KOPT-K1 (cell line): ENCODE results near the gene MLLT3.

Experiments used
- H3K27ac ChIP-seq: fragments of 200-600 bp; sonication (generic); 2 replicates; pipeline ENCODE4 v1.5.1; 2016; ENCODE audit warnings: antibody characterized with exemption, mild to moderate bottlenecking, low read depth, low read length; ENCODE audit not compliant: poor library complexity, severe bottlenecking
- H3K36me3 ChIP-seq: fragments of 200-600 bp; sonication (generic); 2 replicates; pipeline ENCODE4 v1.5.1; 2017; ENCODE audit warnings: antibody characterized with exemption, mild to moderate bottlenecking, low read length, moderate library complexity; ENCODE audit not compliant: insufficient read depth
- H3K9me3 ChIP-seq: fragments of 200-600 bp; sonication (generic); 2 replicates; pipeline ENCODE4 v1.5.1; 2017; ENCODE audit warnings: antibody characterized with exemption, low read length, mild to moderate bottlenecking; ENCODE audit not compliant: insufficient read depth, poor library complexity, severe bottlenecking

MLLT3 gene

DNA sequence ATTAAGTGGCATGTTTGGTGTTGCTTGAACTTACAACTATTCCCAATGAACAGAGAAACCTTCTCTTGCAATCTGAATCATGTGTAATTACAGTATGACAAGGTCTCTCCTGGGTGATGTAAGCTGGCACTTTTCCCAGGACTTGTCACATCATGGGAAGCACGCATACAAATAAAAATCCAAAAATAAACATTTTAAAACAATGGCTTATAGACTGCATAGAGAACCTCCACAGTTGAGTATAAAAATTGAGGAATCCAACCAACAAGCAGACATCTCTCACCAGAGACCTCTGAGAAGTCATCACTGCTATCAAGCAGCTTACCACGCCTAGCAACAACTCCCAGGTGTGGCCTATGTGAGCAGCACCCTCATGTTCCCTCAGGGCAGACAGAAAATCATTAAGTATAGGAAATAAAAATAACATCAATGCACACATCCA, 3.9 kb downstream of the MLLT3 start:
- H3K9me3 ChIP-seq, result no peaks in the 10 kb centered on the region
- H3K36me3 ChIP-seq, result peaks cover 8% of the 10 kb centered on the region
- H3K27ac ChIP-seq, result no peak overlapping the region

- Histone ChIP-seq H3K27ac (no peak overlapping the region), H3K36me3 (peaks cover 8% of the 10 kb centered on the region), H3K9me3 (no peaks in the 10 kb centered on the region)
These were observed 5.5 kb downstream of the MLLT3 start for GRCh38 chr9:20616808-20617207.

GRCh38 chr9:20614602-20615216, 7.6 kb downstream of the MLLT3 start:
- Histone ChIP-seq H3K36me3 (peaks cover 6% of the 10 kb centered on the region), H3K27ac (no peak overlapping the region), H3K9me3 (no peaks in the 10 kb centered on the region)

- no peak overlapping the region for H3K27ac ChIP-seq
- H3K9me3 ChIP-seq, result no peaks in the 10 kb centered on the region
- no peaks in the 10 kb centered on the region for H3K36me3 ChIP-seq
These were observed 10.5 kb downstream of the MLLT3 start for GRCh38 chr9:20611691-20612287.

GRCh38 chr9:20610591-20610990, 11.7 kb downstream of the MLLT3 start:
- H3K36me3 ChIP-seq, result no peaks in the 10 kb centered on the region
- no peak overlapping the region for H3K27ac ChIP-seq
- H3K9me3 ChIP-seq, result no peaks in the 10 kb centered on the region

DNA sequence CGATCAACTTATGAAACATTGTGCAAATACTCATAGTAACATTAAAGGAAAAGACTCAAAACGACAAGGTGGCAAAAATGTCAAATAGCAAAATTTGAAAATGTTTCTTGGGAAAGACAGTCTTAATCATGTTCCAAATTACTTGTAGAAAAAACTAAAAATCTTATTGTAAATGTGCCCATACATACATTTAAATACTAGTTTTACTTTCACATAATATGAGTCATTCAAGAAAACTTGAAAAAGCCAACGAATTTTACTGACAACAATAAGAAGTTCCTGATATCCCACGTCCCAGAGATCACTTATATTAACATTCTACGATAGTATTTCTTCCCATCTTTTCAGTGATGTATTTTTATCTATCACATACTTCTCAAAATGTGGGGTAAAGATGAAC, 13.7 kb downstream of the MLLT3 start:
- H3K9me3 ChIP-seq, result no peaks in the 10 kb centered on the region
- no peak overlapping the region for H3K27ac ChIP-seq

DNA sequence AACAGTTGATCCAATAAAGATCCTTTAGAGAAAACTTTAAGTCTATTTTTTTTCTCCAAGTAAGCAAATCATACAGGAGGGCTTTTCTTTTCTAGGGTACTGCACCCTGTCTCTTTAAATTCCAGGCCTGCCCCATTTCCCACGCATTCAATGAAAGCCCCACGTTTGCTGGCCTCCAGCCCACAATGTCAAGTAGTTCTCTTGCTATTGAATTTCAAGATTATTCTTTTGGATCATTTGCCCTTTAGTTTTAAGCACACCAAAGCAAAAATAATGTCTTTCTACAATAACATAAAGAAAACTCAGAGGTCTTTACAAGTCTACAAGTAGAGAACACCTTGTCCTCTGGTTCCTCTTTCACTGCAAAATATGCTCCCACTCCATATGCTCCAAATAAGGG, 15.6 kb downstream of the MLLT3 start:
- H3K27ac ChIP-seq, result no peak overlapping the region
- H3K9me3 ChIP-seq, result no peaks in the 10 kb centered on the region
- no peaks in the 10 kb centered on the region for H3K36me3 ChIP-seq

More for the DNA sequence above, 13.7 kb downstream of the MLLT3 start:
- H3K36me3 ChIP-seq, result no peaks in the 10 kb centered on the region

DNA sequence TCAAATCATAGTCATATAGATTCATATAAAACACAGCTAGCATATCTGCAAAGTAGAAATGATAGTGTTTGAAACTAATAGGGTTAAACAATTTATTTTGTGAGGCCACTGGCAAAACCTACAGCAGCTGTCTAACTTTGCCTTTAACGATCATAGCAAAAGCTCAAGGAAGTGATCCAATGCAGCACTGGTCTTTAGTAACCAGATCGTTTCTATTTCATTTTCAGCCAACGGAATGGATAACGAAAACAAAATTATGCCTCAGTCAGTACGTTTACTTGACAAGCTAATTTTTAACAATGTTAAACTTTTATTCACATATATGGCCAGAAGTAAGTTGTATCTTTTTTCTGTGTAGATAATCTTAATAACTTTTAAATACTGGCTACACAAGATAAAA, 17.7 kb downstream of the MLLT3 start:
- Histone ChIP-seq H3K9me3 (no peaks in the 10 kb centered on the region), H3K36me3 (no peaks in the 10 kb centered on the region), H3K27ac (no peak overlapping the region)

- Histone ChIP-seq H3K27ac (no peak overlapping the region), H3K9me3 (no peaks in the 10 kb centered on the region), H3K36me3 (no peaks in the 10 kb centered on the region)
These were observed 18.6 kb downstream of the MLLT3 start for GRCh38 chr9:20603524-20604268.

- H3K9me3 ChIP-seq, result no peaks in the 10 kb centered on the region
- H3K36me3 ChIP-seq, result no peaks in the 10 kb centered on the region
- no peak overlapping the region for H3K27ac ChIP-seq
These were observed 21.0 kb downstream of the MLLT3 start for GRCh38 chr9:20601292-20601691.

DNA sequence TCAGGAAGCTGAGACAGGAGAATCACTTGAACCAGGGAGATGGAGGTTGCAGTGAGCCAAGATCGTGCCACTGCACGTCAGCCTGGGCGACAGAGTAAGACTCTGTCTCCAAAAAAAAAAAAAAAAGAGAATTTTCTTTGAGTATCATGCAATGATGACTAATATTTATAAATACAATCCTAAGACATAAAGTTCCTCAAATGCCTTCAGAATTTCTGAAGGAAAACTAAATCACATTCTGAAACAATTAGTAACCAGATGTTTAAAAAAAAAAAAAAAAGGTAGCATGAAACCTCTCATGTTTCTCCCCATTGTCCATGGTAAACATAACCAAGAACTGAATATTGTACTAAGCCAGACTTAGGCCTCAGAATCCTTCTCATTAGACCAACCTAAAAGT, 23.1 kb downstream of the MLLT3 start:
- no peak overlapping the region for H3K27ac ChIP-seq
- no peaks in the 10 kb centered on the region for H3K9me3 ChIP-seq
- no peaks in the 10 kb centered on the region for H3K36me3 ChIP-seq

DNA sequence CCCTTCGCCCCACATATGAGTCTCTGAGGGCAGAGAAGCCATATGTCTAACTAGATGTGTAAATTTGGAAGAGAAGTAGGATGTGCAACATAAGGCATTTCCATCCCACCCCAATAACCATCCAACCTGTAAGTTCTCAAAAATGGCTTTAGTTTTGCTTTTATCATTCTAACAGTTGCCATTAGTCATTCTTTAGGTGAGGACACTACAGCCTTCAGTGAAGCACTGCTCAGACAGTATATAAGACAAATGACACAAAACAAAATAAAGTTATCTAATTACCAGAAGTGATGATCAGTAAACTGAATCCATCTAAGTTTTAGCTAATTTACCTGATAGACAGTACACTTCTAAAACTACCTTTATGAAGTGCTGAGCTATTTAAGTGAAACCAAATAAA, 23.9 kb downstream of the MLLT3 start:
- no peaks in the 10 kb centered on the region for H3K9me3 ChIP-seq
- H3K27ac ChIP-seq, result no peak overlapping the region
- no peaks in the 10 kb centered on the region for H3K36me3 ChIP-seq

- no peaks in the 10 kb centered on the region for H3K9me3 ChIP-seq
- H3K27ac ChIP-seq, result no peak overlapping the region
- no peaks in the 10 kb centered on the region for H3K36me3 ChIP-seq
These were observed 24.4 kb downstream of the MLLT3 start for GRCh38 chr9:20597862-20598261.

GRCh38 chr9:20594608-20595007, 27.7 kb downstream of the MLLT3 start:
- Histone ChIP-seq H3K36me3 (0 out of 2 replicates have a peak, but pooled peaks cover 4% of the 10 kb centered on the region), H3K9me3 (peaks cover 9% of the 10 kb centered on the region), H3K27ac (no peak overlapping the region)

- H3K9me3 ChIP-seq, result peaks cover 11% of the 10 kb centered on the region
- H3K36me3 ChIP-seq, result 0 out of 2 replicates have a peak, but pooled peaks cover 4% of the 10 kb centered on the region
- no peak overlapping the region for H3K27ac ChIP-seq
These were observed 28.8 kb downstream of the MLLT3 start for GRCh38 chr9:20593537-20593936.
